NCI-H82 (cell line): ENCODE data around the gene RFX2.
"Not testable (repeated sequence)": the region's sequence is repeated elsewhere in the genome, so short reads cannot be mapped to it uniquely, and the experiment has no call there.

ENCODE experiments used
- DNase-seq: peaks from one replicate; lab custom pipeline; 2025; lab: John Stamatoyannopoulos, UW

Gene RFX2

GRCh38 chr19:6074709-6075403 is 35.4 kb downstream of the RFX2 start:
- no peak for DNase-seq

DNA sequence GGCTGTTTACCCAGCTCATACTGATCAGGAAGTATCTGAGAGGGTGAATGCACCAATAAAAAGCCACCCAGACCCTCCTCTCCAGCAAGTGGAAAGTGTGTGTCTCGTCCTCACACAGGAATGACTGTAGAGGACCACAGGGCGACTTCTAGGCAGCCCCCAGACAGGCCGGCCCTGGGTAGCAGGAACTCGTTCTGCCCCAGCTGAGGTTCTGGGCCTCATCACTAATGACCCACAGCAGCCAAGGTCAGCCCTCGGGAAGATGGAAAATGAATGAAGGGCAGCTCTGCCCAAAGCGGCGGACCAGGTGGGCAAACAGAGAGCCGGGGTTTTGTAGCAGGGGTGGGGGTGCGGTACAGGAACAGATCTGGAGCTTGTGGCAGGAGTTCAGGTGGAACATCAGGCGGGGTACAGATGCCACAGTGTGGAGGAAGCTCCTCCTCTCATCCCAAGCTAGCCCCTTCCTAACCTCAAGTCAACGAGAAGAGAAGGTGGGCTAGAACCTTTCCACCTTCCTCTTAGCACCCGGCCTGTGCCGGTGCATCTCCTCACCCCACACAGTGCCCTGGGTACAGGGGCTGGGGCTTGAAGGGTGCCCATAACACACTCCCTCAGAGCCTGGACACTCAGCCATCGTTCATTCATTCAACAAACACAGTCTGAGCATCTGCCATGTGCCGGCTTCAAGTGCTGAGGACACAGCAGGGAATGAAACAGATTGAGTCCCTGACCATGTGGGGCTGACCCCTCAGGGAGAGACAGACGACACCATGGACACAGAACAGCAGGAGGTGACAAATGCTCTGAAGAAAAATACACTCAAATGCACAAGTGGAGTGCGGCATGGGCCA is 36.2 kb downstream of the RFX2 start:
- no peak for DNase-seq

GRCh38 chr19:6073233-6073632 is 37.1 kb downstream of the RFX2 start:
- DNase-seq, result not testable (repeated sequence)

GRCh38 chr19:6071875-6072274 is 38.4 kb downstream of the RFX2 start:
- DNase-seq, result no peak

DNA sequence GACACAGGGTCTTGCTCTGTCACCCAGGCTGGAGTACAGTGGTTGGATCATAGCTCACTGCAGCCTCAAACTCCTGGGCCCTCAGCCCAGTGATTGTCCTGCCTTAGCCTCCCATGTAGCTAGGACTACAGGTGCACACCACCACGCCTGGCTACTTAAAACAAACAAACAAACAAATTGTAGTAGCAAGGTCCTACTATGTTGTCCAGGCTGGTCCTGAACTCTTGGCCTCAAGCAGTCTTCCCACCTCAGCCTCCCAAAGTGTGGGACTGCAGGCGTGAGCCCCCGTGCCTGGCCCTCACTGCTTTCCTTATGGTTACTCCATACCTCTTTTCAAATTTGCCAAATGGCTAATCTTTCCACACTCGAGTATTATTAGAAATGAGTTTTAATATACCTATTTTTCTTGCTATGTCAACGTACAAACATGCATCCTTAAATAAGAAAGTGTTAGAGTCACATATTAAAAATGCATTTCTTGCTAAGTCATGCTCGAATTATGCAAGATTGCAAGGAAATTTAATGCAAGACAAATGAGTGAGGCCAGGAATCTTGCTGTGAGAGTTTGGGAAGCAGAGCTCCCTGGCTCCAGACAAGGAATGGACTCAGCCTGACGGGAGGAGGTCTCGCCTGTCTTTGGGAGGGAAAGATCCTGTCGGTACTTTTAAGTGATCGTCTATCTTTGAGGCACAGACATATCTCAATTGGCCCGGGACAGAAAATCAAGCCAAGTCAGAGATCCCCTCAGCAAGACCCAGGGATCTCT is 39.4 kb downstream of the RFX2 start:
- no peak for DNase-seq

DNA sequence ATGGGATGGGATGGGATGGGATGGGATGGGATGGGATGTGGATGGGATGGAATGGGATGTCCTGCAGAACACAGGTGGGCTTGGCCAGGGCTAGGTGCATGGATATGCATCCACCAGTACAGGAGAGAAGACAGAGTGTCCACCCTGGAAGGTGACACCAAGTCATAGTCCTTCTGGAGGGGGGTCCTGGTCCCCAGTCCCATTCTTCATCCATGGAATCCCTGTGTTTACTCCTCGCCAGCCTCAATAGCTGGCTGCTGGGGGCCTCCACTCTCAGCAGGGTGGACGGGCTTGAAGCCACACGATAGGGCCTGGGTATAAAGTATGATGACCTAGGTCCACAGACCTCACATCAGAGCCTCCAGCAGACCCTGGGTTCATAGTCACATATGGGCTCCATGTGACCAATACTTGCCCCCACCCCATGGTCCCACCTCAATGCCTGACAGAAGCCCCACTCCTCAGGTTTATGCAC is 40.1 kb downstream of the RFX2 start:
- DNase-seq, result no peak

- DNase-seq, result no peak
These were observed 41.0 kb downstream of the RFX2 start for GRCh38 chr19:6069268-6069791.

- DNase-seq, result peak; percentile 4
These were observed 41.6 kb downstream of the RFX2 start for GRCh38 chr19:6068711-6069110.

- no peak for DNase-seq
These were observed 42.3 kb downstream of the RFX2 start for GRCh38 chr19:6067975-6068374.

GRCh38 chr19:6066661-6067646 is 43.3 kb downstream of the RFX2 start:
- DNase-seq, result peak; percentile 70

DNA sequence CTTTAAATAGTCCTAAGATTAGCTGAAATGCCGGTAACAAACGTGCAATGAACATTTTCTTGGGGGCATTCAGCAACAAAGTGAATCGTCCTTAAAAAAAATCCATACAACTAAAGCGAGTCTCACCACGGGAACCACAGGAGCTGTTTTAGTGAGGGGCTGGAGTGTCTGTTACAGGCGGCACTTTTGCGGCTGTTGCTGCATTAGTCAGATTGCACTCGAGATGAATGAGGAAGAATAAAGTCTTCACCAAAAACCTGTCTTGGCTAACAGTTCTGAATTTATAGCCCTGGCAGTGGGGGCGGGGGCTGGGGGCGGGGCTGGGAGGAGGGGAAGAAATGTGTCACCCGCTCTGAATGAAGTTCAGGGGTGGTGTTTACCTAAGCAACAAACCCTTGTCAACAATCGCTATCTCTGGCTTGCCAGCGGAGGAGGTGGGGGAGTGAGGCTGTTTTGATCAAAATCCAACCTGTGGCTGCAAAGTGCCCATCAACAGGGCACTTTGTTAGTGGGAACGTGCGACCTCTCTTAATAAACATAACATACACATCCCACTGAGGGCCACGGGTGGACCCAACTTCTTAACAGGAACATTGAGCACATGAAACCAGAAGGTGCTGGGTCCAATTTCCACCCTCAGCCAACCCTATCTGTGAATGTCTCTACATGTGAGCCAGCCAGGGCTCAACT is 44.5 kb downstream of the RFX2 start:
- no peak for DNase-seq

GRCh38 chr19:6064336-6065073 is 45.8 kb downstream of the RFX2 start:
- DNase-seq, result no peak

GRCh38 chr19:6063576-6064335 is 46.5 kb downstream of the RFX2 start:
- DNase-seq, result no peak

- no peak for DNase-seq
These were observed 47.2 kb downstream of the RFX2 start for GRCh38 chr19:6062961-6063575.

GRCh38 chr19:6062274-6062673 is 48.0 kb downstream of the RFX2 start:
- no peak for DNase-seq

DNA sequence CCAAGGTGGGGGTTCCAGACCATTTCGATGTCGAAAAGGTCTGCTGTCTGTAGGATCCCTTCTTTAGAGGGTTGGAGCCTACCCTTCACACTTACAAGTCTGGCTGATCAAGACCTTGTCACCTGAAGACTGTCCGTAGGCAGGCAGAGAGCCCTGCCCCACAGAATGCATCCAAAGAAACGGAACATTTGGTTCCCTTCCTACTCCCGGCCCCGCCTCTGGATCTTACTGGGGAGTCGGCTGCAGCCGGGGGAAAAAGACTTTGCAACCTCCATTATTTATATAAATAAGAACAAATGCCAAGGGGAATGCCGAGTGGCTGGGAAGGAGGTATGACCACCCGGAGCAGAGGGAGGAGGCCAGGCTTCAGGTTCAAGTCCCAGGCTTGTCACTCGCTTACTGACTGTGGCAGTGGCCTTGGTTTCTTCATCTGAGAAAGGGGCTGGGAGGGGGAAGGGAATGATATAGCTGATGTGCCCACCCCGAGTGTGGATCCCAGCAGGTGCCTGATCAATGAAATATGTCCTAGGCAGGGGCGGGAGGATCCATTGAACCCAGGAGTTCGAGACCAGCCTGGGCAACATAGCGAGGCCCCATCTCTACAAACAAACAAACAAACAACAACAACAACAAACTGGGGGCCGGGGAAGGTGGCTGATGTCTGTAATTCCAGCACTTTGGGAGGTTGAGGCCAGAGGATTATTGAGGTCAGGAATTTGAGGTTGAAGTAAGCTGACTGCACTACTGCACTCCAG is 48.7 kb downstream of the RFX2 start:
- DNase-seq, result no peak

DNA sequence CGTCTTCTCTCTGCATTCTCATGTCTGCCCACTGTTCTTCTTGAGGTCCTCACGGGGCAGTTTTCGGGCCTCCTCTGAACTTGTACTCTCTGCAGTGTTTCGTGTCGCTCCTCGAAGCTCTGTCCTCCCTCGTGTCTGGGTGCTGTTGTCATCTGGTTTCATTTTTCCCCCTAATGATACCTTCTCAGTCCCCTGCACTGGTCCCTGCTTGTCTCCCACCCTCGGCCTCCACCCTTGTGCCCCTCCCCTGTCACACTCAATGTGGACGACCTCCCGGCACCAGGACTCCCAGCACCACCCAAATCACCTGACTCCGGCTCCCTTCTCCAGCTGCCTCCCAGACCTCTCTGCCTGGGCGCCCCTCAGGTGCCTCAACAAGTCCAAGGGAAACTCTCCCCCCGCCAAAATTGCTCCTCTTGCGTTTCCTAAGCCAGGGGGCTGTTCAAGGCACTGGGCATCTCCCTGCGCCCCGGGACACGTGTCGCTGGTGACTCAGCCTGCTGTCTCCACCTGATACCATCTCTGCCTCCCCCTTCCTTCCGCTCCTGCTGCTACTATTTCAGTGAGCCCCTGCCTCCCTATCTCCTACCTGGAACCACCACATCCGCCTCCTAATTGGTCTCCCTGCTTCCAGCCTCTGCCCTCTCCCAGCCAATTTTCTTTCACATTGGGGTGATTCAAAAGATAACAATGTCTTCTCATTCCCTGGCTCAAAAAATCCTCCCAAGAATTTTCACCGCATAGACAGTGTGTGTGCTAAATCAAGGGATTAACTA is 49.5 kb downstream of the RFX2 start:
- no peak for DNase-seq
